GM18861 (cell line): Measurements from ENCODE around the gene NLGN2.

Experiments used
- ATAC-seq: cut with Tn5 transposase; IDR thresholded peaks from one replicate; pipeline ENCODE4 v1.9.1; 2021; ENCODE audit not compliant: unreplicated experiment

The NLGN2 gene

DNA sequence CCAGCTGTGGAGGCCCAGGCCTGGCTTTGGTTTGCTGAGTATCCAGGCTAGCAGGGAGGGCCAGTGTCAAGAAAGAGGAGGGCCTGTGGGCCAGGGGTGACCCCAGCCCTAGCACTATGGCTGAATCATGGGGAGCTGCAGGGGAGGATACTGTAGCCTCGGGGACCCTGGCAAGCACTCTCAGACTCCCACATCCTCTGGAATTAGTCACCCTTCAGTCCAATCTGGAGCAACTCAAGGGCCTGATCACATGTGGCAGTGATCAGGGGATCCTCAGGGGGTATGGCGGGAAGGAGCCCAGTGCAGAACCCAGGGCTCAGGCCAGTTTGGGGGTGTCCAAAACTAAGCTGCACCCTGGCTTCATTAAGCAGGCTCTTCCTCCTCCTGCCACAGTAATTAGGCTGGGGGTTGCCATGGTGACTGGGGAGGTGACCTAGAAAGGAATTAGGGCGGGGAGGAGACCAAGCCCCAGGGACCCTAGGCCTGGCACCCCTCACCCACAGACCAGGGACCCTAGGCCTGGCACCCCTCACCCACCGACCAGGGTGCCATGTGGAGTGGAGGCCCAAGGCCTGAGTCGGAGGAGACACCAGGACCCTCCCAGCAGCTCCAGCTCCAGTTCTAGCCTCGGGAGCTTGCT is 5.8 kb downstream of the NLGN2 start:
- no peak for ATAC-seq

DNA sequence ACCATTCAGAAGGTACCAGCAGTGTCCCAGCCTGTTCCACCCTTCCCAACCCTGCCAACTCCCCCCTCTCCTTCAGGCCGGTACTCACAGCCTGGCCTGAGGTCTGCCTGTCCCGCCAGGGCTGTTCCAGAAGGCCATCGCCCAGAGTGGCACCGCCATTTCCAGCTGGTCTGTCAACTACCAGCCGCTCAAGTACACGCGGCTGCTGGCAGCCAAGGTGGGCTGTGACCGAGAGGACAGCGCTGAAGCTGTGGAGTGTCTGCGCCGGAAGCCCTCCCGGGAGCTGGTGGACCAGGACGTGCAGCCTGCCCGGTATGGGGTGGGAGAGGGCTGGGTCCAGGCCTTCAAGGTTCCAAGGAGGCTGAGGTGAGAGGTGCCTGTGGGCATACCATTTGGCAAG is 7.2 kb downstream of the NLGN2 start:
- no peak for ATAC-seq

DNA sequence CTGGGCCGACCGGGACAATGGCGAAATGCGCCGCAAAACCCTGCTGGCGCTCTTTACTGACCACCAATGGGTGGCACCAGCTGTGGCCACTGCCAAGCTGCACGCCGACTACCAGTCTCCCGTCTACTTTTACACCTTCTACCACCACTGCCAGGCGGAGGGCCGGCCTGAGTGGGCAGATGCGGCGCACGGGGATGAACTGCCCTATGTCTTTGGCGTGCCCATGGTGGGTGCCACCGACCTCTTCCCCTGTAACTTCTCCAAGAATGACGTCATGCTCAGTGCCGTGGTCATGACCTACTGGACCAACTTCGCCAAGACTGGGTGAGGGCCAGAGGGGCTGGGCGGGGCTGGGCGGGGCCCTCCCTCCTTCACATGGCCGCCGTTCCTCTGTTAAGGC is 8.1 kb downstream of the NLGN2 start:
- ATAC-seq: no peak

DNA sequence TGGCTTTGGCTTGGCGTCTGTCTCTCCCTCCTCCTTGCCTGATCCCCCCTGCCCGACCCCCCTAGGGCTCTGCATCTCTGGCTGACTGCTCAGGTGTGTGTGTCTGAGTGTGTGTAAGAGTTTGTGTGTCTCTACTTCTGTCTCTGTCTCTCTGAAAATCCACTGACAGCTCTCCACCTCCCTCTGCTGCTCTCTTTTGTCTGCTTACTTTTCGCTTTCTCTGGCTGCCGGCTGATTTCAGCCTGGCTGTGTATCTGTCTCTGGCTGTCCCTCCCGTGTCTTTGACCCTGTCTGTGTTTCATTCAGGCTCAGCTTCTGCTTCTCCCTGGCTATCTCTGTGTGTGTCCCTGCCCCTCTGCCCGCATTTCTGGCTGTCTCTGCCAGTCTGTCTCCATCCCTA is 8.7 kb downstream of the NLGN2 start:
- ATAC-seq: no peak

DNA sequence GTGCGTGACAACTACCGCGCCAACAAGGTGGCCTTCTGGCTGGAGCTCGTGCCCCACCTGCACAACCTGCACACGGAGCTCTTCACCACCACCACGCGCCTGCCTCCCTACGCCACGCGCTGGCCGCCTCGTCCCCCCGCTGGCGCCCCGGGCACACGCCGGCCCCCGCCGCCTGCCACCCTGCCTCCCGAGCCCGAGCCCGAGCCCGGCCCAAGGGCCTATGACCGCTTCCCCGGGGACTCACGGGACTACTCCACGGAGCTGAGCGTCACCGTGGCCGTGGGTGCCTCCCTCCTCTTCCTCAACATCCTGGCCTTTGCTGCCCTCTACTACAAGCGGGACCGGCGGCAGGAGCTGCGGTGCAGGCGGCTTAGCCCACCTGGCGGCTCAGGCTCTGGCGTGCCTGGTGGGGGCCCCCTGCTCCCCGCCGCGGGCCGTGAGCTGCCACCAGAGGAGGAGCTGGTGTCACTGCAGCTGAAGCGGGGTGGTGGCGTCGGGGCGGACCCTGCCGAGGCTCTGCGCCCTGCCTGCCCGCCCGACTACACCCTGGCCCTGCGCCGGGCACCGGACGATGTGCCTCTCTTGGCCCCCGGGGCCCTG is 9.5 kb downstream of the NLGN2 start:
- ATAC-seq: no peak

DNA sequence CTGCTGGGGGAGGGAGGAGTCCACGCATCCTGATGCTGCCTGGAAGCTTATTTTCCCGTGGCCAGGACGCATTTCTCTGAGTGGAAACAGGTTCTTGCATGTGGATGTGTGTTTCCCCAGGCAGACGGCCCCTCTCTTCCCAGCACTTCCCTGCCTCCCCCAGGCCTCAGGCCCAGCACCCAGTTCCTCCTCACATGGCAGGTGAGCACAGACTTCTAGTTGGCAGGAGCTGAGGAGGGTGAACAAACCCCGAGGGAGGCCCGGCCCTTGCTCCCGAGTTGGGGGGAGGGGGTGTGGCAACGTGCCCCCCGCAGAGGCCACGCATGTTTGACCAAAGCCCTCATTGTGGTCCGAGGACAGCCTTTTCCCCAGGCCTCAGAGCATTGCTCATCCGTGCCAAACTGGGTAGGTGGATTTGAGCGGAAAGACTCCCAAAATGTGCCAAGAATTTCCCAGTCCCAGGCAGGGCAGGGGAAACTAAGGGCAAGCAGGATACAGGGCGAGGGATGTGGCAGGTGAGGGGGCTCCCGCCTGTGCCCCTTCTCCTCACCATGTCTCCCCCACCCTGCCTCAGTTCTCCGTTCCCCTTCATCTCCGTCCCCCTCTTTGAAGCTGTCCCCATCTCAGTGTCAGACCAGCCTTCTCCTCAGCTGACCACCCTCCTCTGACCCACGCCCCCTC is 11.0 kb downstream of the NLGN2 start:
- ATAC-seq: no peak

DNA sequence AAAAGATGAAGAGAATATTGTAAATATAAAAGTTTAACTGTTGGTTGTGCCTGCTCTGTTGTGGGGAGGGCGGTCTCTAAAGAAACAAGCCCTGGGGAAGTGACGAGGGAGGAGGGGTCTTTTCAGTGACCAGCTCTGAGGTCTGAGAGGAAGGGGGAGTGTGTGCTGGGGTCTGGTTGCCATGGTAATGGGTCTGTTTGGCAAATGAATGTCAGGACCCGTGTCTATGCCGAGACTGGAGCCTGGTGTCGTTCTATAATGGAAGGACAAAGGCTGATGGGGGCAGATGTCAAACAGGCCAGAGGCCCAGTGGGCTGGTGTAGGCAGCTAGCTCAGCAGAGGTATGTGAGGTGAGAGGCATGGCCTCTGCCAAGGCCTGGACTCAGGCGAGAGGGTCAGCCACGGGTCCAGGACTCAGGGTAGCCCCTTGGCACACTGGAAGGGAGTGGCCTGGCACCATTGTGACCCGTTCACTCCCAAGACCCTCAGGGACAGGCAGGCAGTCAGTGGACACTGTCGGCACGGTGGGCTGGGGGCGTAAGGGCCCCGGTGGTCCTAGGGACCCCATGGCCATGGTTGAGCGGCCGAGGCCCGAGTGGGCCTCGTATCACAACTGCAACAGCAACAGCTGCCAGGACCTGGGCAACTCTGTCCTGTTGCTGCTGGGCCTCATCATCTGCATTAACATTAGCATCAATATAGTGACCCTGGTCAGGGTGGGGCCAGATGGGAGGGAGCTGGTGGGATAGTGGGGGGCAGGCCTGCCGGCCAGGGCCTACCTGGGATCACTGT is 12.4 kb downstream of the NLGN2 start, which contains the start of gene SPEM1:
Gene SPEM1, plus strand, starts transcription at position 506 of the 792 bp plus-strand sequence. Its CDS starts 61 bp downstream, at position 567.
- ATAC-seq: no peak

DNA sequence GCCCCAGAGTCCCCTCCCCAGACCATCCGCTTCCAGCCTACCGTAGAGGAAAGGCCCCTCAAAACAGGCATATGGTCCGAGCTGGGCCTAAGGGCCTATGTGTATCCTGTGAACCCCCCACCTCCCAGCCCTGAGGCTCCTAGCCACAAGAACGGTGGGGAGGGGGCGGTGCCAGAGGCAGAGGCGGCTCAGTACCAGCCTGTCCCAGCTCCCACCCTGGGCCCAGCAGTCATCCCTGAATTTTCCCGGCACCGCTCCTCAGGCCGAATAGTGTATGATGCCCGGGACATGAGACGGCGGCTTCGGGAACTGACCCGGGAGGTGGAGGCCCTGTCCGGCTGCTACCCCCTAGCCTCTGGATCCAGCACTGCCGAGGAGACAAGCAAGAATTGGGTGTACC is 13.5 kb downstream of the NLGN2 start:
- ATAC-seq: no peak

DNA sequence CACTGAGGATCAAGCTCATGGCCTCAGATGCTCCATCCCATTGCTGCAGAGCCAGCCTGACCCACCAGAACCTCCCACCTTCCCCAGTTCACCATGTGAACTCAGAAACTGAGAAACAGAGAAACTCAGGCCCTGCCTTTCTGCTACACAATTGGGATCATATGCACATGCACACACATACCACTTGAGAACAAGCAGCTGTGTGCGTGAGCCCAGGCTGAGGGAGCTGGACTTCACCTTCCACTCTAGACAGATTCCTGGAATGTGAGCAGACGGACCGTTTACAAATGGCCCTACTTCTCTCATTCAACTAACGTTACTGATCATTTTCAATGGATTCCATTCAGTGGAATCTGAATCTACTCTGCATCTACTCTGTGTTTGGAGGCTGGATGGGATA is 16.0 kb downstream of the NLGN2 start:
- ATAC-seq: no peak

DNA sequence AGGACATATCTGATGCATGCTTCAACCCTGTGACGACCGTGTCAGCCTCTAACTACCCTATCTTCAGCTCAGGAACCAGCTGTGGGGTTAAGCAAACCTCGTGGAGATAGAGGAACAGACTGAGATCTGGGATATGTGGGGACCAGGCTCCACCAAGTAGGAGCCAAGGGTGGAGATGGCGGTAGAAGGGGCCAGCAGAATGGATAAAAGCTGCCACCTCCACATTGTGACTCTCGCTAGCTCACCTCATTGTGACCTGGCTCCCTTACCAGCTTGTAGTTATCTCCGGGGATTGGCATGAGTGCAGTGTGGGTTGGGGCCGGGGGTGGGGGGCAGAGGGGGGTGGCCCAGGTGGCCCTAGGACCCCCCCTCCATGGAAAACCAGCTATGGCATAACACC is 17.7 kb downstream of the NLGN2 start, which contains the start of gene SPEM2:
Gene SPEM2, plus strand, starts transcription at position 301 of the 400 bp plus-strand sequence. Its CDS starts 73 bp downstream, at position 374.
- ATAC-seq: no peak

DNA sequence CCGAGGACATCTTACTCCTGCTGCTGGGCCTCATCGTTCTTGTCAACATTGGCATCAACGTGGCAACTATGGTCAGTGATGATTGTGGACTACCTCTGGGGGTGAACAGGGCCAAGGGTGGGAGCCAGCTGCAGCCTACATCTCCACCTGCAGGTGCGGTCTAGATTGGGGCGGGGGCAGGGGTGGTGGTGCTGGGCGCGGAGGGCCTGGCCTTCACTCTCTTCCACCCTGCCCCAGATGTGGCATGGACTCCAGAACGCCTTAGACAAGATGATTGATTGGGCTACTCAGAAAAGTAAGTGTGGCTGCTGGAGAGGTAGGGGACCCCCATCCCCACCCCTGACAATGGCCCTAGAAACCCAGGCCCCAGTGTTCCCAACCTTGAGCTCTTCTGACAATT is 18.1 kb downstream of the NLGN2 start:
- ATAC-seq: no peak

DNA sequence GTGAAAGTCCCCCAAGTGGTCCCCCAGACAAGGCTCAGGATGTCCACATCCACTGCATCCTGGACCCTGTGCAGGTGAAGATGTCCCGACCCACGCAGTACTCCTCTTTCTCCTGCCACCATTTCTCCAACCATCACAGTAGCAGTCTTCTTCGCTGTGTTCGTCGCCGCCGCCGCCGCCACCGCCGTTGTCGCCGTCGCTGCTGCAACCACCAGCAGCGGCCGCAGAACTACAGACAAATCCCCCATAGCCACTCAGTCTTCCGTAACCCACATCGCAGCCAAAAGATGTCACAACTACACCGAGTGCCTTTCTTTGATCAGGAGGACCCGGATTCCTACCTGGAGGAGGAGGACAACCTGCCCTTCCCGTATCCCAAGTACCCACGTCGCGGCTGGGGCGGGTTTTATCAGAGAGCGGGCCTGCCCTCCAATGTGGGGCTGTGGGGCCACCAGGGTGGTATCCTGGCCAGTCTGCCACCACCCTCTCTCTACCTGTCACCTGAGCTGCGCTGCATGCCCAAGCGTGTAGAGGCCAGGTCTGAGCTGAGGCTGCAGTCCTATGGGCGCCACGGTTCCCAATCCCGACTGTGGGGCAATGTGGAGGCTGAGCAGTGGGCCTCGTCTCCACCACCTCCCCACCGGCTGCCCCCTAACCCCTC is 18.7 kb downstream of the NLGN2 start:
- ATAC-seq: no peak

DNA sequence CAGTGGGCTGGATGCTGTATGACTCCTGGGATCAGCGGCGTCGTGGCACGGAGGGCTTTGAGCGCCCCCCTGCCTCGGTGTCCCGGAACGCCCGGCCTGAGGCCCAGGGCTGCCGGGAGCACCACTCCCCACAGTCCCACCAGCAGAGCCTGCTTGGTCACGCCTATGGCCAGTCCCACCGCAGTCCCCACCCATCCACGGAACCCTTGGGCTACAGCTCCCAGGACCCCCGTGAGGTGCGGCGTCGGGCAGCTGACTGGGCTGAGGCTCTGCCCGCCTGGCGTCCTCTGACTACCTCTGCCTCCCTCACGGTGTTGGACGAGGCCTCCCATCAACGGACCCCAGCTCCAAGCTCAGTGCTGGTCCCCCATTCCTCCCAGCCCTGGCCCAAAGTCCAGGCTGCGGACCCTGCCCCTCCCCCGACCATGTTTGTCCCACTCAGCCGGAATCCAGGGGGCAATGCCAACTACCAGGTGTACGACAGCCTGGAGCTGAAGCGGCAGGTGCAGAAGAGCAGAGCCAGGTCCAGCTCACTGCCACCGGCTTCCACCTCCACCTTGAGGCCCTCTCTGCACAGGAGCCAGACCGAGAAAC is 19.3 kb downstream of the NLGN2 start:
- no peak for ATAC-seq

DNA sequence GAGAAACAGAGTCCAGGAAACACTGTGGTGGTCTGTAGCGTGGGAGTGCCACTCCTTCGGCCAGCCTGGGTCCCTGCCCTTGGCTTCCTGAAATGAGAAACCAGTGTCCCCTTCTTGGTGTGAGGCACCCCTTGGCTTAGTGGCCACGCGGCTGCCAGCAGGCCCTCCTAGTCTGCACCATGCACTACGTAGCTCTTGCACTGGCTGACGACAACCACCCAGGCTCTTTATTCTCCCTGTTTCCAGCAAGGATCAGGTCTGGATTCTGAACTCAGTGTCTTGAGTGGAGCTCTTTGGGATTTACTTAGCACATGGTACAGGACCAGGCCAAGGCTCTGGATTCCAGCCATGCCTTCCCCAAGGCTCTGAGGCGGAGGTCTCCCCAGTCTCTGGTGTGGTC is 19.9 kb downstream of the NLGN2 start:
- no peak for ATAC-seq

DNA sequence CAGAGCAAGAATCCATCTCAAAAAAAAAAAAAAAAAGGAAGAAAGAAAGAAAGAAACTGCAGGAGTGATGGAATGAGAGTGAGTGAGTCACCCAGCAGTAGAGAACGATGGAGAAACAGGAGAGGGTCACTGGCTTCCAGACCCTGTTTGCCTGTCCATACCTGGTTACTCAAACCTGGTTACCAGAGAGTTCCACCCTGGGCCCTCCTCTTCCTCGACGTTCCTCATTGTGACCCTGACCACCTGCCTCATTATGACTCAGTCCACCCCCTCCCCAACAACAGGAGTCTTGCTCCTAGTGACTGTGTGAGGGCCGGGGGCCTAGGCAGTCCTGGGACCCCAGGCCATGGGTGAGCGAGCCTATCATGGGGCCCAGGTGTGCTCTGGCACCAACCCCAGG is 20.9 kb downstream of the NLGN2 start, which contains the start of gene SPEM3:
Gene SPEM3, plus strand, starts transcription at position 301 of the 400 bp plus-strand sequence. Its CDS starts 46 bp downstream, at position 347.
- no peak for ATAC-seq

DNA sequence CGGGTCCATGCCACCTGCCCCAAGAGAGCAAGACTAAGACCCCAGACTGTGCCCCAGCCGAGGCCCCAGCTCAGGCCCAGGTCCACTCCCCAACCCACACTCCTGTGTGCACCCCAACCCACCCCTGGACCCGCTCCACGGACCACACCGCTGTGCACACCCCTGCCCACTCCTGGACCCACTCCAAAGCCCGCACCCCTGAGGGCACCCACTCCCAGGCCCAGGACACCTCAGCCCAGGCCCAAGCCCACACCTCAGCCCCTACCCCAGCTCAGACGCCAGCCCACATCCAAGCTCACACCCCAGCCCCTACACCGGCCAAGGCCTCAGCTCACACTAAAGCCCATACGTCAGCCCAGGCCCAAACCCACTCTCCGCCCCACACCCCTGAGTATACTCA is 22.1 kb downstream of the NLGN2 start:
- no peak for ATAC-seq

DNA sequence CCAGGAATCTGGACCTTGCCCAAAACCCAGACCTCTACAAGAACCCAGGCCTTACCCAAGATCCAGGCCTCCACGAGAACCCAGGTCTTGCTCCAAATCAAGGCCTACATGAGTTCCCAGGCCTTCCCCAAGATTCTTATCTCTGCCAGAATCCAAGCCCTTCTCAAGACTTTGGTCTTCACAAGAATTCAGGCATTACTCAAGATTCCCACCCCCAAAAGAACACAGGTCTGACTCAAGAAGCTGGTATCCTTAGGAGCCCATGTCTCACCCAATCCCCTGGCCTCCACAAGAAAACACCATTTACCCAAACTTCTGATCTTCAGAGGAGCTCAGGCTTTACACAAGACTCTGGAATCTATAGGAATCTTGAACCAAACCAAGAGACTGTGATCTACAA is 23.6 kb downstream of the NLGN2 start:
- ATAC-seq: no peak

DNA sequence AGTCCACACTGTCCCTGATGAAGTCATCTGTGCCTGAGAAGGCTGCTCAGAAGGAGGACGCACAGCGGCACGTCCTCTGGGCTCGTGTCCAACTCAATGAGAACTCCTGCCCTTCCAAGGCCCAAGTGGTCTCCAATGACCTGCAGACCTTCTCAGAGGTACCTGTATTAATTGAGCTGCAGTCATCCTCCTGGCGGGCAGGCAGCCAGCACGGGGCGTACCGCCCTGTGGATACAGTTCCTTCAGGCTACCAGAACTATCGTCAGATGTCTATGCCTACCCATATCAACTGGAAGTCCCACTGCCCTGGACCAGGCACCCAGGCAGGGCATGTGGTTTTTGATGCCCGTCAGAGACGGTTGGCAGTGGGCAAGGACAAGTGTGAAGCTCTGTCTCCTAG is 24.7 kb downstream of the NLGN2 start:
- no peak for ATAC-seq

DNA sequence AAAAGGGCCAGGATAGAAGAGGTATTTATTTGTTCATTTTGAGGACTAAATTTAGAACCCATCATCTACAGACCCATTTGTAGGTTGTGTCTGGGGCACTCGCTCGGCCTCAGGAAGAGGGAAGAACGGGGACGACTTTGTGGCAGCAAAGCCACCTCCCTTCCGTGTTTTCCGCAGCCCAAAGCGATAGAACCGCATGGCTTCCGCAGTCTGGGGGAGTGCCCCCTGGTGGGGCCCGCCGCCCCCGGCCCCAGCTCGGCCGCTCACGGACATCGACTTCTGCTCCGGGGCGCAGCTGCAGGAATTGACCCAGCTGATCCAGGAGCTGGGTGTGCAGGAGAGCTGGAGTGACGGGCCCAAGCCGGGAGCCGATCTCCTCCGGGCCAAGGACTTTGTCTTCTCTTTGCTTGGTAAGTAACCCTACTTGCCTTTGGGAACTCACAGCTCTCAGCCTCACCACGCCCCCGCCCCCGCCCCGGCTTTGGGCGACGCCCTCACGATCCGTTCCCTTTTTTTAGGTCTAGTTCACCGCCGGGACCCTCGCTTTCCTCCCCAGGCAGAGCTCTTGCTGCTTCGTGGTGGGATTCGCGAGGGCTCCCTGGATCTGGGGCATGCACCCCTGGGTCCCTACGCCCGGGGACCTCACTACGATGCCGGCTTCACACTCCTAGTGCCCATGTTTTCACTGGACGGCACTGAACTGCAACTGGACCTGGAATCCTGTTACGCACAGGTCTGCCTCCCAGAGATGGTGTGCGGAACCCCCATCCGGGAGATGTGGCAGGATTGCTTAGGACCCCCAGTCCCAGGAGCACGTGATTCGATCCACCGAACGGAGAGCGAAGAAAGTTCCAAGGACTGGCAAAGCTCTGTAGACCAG is 28.3 kb downstream of the NLGN2 start:
- ATAC-seq: peak; percentile 24
